Occipital lobe (tissue), 2 donors: ENCODE results near the gene ENTR1. TPM values are rescaled to one million over a fixed set of nuclear protein-coding genes. Genes with fewer than 3 reads are reported as not detected.
"Not testable (repeated sequence)": the region's sequence is repeated elsewhere in the genome, so short reads cannot be mapped to it uniquely, and the experiment has no call there.

Experiments used
- DNase-seq: peaks from one replicate; lab custom pipeline; 2025; lab: John Stamatoyannopoulos, UW
- total RNA-seq: library from RNA; depleted of rRNA; stranded (reverse); fragments of >200 nt; gene quantifications from one replicate; pipeline ENCODE4 v1.2.3, GENCODE V29; 2014

Gene ENTR1
- total RNA-seq, 1 donor from 2014 or later: 20.1 TPM

DNA sequence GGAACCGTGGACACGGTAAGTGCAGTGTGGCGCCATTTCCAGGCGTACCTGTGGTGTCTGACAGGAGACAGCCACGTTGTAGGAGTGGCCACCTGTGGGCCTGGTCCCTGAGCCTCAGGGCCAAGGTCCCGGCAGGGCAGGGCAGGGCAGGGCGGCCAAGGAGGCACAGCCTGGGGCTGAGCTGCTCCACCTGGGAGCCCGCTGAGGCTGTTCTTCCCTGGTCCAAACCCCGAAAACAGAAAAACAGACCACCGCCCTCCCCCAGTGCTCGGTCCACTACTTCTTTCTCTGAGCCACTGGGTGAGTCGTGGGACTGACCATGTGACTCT, 8.6 kb upstream of the ENTR1 start:
- no peak for DNase-seq

DNA sequence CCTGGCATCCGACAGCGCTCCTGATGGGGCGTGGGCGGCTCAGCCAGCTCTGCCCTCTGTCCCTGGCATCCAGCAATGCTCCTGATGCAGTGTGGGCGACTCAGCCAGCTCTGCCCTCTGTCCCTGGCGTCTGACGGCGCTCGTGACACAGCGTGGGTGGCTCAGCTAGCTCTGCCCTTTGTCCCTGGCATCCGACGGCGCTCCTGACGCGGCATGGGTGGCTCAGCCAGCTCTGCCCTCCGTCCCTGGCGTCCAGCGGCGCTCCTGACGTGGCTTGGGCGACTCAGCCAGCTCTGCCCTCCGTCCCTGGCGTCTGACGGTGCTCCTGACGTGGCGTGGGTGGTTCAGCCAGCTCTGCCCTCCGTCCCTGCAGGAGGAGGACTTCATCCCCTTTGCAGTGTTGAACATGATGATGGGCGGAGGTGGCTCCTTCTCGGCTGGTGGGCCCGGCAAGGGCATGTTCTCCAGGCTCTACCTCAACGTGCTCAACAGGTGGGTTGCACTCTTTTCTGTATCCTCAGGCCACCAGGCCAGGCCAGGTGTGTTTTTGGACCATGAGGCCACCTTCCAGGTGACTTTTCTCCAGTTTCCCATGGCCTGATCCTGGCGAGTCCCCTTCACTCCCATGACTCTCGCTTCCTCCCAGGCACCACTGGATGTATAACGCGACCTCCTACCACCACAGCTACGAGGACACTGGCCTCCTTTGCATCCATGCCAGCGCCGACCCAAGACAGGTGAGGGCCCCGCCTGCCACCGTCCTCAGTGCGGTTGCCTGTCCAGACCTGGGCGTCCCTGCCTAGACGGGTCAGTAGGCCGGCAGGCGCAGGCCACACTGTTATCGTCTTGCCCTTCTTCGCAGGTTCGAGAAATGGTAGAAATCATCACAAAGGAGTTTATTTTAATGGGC, 8.0 kb upstream of the ENTR1 start:
- DNase-seq: no peak

- DNase-seq: no peak
Observed at GRCh38 chr9:136416914-136417313, 6.5 kb upstream of the ENTR1 start.

- no peak for DNase-seq
Observed at GRCh38 chr9:136416427-136416826, 6.0 kb upstream of the ENTR1 start.

DNA sequence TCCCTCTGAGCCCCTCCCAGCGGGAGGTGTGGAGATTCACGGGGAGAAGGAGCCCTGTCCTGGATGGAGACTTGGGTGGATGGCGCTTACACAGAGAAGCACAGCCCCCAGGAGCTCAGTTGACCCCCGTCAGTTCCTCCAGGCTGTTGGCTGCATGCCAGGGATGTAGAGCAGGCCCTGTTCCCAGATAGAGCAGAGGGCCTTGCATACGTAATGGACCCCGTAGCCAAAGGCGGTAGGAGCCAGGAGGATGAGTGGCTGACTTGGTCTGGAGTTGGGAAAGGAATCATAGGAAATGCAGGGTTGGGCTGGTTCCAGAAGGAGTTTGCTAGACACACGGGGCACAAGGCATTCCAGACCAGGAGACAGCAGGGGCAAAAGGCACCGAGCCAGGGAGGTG, 2.5 kb upstream of the ENTR1 start:
- no peak for DNase-seq

DNA sequence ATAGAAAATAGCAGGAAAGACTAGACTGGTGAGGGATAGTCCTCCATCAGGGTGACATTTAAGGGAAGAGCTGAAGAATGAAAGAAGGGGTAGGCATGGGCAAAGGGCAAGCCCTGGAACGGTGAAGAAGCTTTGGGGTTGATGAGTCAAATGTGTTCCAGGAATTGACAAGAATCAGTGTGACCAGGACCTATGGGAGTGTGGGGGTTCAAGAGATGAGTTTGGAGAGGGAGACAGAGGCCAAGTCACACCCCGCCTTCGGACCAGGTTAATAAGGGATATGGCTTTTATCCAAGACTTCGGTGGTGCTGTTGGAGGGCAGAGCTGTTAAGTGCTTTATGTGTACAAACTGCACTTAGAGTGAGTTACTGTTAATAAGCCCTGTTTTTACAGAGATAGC, 964 bp upstream of the ENTR1 start:
- no peak for DNase-seq

DNA sequence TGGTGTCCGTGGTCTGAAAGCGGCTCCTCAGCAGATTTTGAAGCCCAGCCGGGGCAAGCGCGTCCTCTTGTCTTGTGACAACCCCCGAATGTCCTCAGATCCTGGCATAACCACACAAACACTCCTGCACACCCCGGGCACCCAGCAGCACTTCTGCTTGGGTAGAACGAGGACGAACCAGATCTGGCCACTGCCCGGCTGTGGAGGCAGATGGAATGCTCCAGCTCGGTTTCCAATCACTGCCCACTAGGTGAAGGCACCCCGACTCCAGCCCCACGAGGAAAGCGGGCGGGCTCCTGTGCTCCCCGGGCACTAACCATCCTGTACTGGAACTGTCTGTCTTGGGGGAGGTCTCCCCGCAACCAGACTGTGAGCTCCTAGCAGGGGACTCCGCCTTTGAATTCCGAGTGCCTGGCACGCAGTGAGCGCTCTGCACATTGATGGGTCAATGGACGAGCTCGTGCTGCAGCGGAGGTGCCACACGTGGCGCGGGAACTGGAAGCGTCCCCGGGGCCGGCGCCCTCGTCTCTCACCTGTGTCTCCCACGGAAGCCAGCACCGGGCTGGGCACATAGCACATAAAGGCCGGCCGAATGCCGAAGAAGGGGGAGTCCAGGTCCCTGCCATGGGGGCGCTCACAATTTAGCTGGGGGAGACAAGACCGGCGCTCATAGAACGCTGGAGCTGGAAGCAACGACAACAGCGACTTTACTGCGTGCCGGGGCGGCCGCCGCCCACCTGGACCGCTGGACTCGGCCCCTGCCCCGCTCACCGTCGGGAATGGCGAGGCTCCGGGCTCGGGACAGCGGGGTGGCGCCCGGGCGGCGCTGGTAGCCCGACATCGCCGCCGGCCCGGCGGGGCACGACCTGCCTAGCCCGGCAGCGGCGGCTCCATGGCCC, 608 bp downstream of the ENTR1 start:
- peak; percentile 51 for DNase-seq

DNA sequence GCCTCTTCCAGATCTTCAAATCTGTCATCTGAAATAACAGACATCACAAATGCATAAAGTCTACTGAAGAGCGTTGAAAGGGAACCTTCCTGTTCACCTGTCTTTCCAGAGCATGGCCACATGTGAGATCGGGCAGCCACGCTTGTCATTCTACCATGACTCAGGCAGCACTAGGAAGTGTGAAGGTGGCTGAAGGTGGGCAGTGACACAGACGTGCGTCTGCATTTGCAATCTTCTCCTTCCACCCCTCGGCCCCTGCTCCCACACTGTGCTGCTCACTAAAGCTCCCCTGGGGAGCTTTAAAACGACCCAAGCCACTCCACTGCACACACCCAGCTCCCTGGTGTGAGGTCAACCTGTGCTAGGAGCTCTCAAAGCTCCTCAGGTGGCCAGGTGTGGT, 2.5 kb downstream of the ENTR1 start:
- DNase-seq: no peak

DNA sequence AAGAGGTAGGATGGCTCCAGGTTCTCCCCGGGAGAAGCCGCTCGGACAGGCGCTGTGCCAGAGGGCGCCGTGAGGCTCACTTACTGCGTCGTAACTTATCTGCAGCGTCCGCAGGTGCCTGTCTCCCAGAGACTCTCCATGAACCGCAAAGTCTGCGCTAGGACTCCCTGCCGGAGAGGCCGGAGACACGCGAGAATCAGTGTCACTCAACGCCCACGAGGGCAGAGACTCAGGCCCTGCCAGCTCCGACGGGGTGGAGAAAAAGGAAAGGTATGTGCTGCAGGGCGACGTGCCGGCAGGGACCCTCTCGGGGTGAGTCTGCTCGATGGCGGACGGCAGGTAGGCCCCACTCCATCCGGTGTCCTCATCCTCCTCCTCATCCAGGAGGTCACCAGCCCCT, 3.4 kb downstream of the ENTR1 start:
- not testable (repeated sequence) for DNase-seq

DNA sequence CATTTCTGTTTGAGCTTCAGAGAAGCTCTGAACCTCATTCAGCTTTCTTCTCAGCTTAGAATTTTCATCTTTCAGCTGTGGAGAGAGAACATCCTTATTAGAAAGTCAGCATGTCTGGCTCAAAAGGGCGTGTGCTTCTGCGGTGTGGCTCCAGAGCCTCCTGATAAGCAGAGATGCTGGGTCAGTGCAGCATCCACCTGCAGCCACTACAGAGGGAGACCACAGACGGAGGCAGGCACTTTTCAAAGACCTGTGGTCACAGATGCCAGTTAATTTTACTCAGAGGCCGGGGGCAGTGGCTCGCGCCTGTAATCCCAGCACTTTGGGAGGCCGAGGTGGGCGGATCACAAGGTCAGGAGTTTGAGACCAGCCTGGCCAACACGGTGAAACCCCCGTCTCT, 4.5 kb downstream of the ENTR1 start:
- not testable (repeated sequence) for DNase-seq

GRCh38 chr9:136405481-136405880, 4.9 kb downstream of the ENTR1 start:
- DNase-seq: no peak

DNA sequence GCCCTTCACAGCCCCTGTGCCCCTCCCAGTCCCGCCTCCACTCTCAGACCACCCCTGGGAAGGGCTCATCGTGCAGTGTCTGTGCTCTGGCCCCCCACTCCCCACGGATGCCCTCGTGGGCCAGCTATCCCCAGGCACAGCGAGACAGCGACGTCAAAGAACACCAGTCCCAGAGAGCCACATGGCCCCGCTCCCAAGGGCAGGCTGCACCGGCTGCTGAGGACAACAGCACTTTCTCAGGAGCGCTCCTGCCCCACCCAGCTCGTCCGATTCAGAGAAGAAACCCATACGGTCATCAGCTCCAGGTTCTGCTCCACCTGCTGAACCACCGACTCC, 5.6 kb downstream of the ENTR1 start:
- no peak for DNase-seq

GRCh38 chr9:136403915-136404800, 6.3 kb downstream of the ENTR1 start:
- no peak for DNase-seq

DNA sequence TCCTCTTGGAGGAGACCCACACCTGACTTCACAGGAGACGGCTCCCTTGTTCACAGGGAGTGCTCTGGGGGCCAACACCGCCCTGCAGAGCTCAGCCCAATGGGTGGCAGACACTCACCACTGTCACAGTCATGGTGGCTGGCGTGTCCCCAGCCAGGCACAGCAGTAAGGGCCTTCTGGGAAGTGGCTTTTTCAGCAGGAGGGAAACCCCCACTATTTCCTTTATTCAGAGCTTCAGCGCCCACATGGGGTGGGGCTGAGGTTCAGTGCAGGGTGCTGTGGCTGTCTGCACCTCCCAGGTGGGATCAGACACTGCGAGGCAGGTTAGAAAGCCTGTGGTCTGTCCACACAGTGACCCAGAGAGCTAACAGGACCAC, 6.9 kb downstream of the ENTR1 start:
- DNase-seq: no peak

GRCh38 chr9:136402067-136402466, 8.3 kb downstream of the ENTR1 start:
- no peak for DNase-seq

GRCh38 chr9:136401173-136401922, 9.1 kb downstream of the ENTR1 start:
- no peak for DNase-seq

DNA sequence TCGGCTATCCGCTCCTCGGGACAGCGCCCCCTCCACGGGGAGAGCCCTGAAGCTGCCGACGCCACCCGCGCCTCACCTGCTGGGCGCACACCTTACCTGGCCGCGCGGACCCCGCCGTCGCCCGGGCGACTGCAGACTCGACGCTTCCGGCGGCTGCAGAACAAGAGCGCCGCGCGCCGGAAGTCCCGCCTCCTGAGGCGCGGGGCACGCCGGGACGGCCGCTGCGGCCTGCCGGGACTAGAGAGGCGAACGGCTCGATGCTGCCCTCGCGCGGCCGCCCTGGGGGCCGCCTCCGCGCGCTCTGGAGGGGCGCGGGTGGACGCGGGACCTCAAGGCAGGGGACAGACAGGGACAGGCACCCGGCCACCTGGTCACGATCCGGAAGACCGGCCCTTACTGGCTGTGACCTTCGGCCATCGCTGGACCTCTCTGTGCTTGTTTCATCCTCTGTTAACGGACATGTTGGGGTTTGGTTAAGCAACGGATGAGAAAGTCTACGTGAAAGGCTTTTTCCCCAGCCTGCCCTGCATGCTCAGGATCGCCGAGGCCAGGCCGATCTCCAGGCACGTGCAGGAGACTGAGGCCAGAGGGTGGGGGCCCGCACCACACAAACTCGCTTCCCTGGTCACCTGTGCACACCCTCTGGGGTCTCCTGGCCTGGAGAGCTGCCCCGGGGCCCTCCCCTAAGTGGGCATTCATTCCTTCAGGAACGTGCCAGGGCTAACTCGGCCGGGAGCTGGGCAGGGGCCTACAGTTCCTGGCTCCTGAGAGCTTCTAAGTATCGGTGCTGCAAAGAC, 10.2 kb downstream of the ENTR1 start, which contains the start of gene SNAPC4:
Gene SNAPC4 (minus strand): TSS at position 133 of the 797 bp plus-strand sequence. CDS start 1,742 bp downstream, outside the sequence.
- peak; percentile 67 for DNase-seq

GRCh38 chr9:136399176-136400037, 11.0 kb downstream of the ENTR1 start:
- DNase-seq: no peak

DNA sequence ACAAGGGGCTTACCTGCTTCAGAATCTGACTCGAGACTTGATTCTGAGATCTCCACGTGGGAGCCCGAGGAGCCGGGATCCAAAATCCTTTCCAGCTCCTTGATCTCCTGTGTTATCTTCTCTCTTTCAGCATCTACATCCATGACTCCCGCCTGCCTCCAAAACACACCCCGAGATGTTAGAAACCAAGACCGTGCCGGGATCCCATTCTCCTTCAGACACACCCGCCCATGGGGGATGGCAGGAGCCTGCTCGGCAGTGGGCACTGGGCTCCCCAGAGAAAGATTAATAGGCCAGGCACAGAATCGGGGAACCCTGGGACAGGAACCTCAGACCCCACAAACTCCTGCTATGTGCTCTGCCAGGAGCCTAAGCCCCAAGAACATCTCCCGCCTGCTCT, 12.1 kb downstream of the ENTR1 start:
- DNase-seq: no peak
